ENCODE data around the gene TCF25. TPM values are rescaled to one million over a fixed set of nuclear protein-coding genes. Genes with fewer than 3 reads are reported as not detected.
A peak's percentile ranks its signal among the peaks of the same experiment; 100 is the strongest.

Gene TCF25
- total and polyA plus RNA-seq, 11 donors = 52.5 to 115 (median 96.4) TPM

DNA sequence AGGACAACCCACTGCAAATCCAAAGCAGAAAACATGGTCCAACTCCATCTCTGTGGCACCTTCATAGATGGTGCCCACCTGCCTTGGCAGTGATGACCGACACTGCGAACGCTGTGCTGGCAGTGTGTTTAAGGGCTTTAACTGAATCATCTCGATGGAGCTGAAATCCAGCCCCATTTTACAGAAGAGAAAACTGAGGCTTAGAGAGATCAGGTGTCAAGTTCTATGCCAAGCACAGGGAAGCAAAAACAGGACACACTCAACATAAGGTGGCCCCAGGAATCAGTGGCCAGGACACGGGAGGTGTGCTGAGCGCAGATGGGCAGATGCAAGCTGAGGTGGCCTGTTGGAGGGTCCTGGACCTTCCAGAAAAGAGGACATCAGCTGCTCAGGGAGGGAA lies 10.7 kb upstream of the TCF25 start:
- Histone ChIP-seq H3K9me3 (peaks cover 0 to 5% (median 1%) of the 10 kb centered on the region in 12 donors), H3K27me3 (no peaks in the 10 kb centered on the region), H3K27ac (peak overlapping the region in 6 of 12 donors; percentile 65 to 92 (median 78)), H3K4me1 (peaks cover 0 to 35% (median 14%) of the 10 kb centered on the region in 12 donors), H3K4me3 (no peak overlapping the region), H3K36me3 (no peaks in the 10 kb centered on the region)
- DNase-seq (peak in 1 of 5 donors; percentile 48), ATAC-seq (no peak)
- WGBS, 4 donors = 95 to 98% (median 96%) methylated on average over 3 to 6 of the region's 6 CpGs
- intact Hi-C loops (cut with DNase I) = loop anchor here in 9 of 10 donors (5.0 to 10.0 kb wide), 7 partner anchors 45 to 160 kb away; partner anchors contain the start of genes SPATA2L (in 2 of the 9) and FANCA (in 1 of the 9)
- no peak for TF ChIP-seq POLR2A (IDR thresholded peaks at IDR 0.05)
- TF ChIP-seq, protein P1, sequence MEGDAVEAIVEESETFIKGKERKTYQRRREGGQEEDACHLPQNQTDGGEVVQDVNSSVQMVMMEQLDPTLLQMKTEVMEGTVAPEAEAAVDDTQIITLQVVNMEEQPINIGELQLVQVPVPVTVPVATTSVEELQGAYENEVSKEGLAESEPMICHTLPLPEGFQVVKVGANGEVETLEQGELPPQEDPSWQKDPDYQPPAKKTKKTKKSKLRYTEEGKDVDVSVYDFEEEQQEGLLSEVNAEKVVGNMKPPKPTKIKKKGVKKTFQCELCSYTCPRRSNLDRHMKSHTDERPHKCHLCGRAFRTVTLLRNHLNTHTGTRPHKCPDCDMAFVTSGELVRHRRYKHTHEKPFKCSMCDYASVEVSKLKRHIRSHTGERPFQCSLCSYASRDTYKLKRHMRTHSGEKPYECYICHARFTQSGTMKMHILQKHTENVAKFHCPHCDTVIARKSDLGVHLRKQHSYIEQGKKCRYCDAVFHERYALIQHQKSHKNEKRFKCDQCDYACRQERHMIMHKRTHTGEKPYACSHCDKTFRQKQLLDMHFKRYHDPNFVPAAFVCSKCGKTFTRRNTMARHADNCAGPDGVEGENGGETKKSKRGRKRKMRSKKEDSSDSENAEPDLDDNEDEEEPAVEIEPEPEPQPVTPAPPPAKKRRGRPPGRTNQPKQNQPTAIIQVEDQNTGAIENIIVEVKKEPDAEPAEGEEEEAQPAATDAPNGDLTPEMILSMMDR (IDR thresholded peaks at IDR 0.05) = no peak

GRCh38 chr16:89863741-89864526 lies 9.5 kb upstream of the TCF25 start:
- Histone ChIP-seq H3K27ac (peak overlapping the region; percentile 48 to 92 (median 77)), H3K9me3 (peaks cover 0 to 10% (median 6%) of the 10 kb centered on the region in 12 donors), H3K36me3 (no peaks in the 10 kb centered on the region), H3K27me3 (no peaks in the 10 kb centered on the region), H3K4me3 (peak overlapping the region in 5 of 12 donors; percentile 1 to 28 (median 14)), H3K4me1 (peaks cover 0 to 35% (median 14%) of the 10 kb centered on the region in 12 donors)
- TF ChIP-seq POLR2A (IDR thresholded peaks at IDR 0.05) = no peak
- TF ChIP-seq, protein P1 (IDR thresholded peaks at IDR 0.05) = no peak
- intact Hi-C loops (cut with DNase I) = loop anchor here in 9 of 10 donors (5.0 to 10.0 kb wide), 7 partner anchors 47 to 162 kb away; partner anchors contain the start of genes SPATA2L (in 2 of the 9) and FANCA (in 1 of the 9)
- ATAC-seq (peak; percentile 25 to 71 (median 57)), DNase-seq (peak; percentile 44 to 77 (median 53))
- 38 to 54% (median 50%) methylated on average over 20 to 21 of the region's 21 CpGs for WGBS, 4 donors

DNA sequence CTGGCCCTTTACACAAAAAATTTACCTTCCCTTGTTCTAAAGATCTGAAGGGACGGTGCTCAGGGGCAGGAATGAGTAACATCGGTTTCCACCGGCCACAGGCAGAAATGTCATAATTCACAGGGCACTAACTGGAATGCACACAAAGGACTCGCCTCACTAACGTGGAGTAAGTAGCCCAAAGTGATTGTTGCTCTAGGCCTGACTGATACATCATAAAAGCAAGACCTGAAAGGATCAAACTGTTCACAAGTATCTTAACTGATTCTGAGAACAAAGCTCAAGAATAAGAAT lies 8.9 kb upstream of the TCF25 start:
- Histone ChIP-seq H3K4me1 (peaks cover 0 to 35% (median 14%) of the 10 kb centered on the region in 12 donors), H3K36me3 (no peaks in the 10 kb centered on the region), H3K4me3 (peak overlapping the region in 1 of 12 donors; percentile 28), H3K27ac (peak overlapping the region; percentile 48 to 92 (median 77)), H3K27me3 (no peaks in the 10 kb centered on the region), H3K9me3 (peaks cover 0 to 10% (median 6%) of the 10 kb centered on the region in 12 donors)
- no peak for ATAC-seq
- WGBS, 4 donors = 54 to 75% (median 69%) methylated on average over 5 of the region's 5 CpGs
- TF ChIP-seq, protein P1 (IDR thresholded peaks at IDR 0.05) = no peak
- TF ChIP-seq POLR2A (IDR thresholded peaks at IDR 0.05) = no peak
- intact Hi-C loops (cut with DNase I) = loop anchor here in 9 of 10 donors (5.0 to 10.0 kb wide), 7 partner anchors 47 to 162 kb away; partner anchors contain the start of genes SPATA2L (in 2 of the 9) and FANCA (in 1 of the 9)
- no peak for DNase-seq

- H3K9me3 ChIP-seq = peaks cover 0 to 10% (median 6%) of the 10 kb centered on the region in 12 donors
- DNase-seq (no peak), ATAC-seq (no peak)
- no peak overlapping the region for H3K27ac ChIP-seq
- H3K4me1 ChIP-seq = peaks cover 0 to 33% (median 18%) of the 10 kb centered on the region in 12 donors
- H3K4me3 ChIP-seq = no peak overlapping the region
- TF ChIP-seq, protein P1 (IDR thresholded peaks at IDR 0.05) = no peak
- TF ChIP-seq POLR2A (IDR thresholded peaks at IDR 0.05) = no peak
- H3K27me3 ChIP-seq = no peaks in the 10 kb centered on the region
- intact Hi-C loops (cut with DNase I) = loop anchor here in 1 of 10 donors (10.0 kb wide), 1 partner anchor 163 kb away; the partner anchor contains the start of gene SPATA2L
- 80 to 93% (median 87%) methylated on average over 5 of the region's 5 CpGs for WGBS, 4 donors
- H3K36me3 ChIP-seq = no peaks in the 10 kb centered on the region
These were observed 5.5 kb upstream of the TCF25 start for GRCh38 chr16:89867918-89868317.
